ENCODE data around the gene FAM174B.

The FAM174B gene

DNA sequence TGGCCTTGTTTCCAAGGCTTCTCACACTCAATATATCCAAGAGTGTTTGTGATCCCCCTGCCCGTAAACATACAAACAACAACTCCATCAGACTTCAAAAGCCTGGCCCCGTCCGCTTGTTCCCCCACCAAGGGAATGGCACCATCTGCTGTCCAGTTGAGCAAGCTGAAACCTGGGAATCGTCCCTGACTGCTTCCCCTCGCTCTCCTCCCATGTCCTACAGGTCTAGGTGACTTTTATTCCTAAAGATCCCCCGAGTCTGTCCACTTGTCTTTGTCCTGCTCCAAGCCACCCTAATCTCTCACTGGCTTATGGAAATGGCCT lies 27.9 kb upstream of the FAM174B start:
- Histone ChIP-seq H3K9me3 (ENCODE audit: insufficient read depth, low read depth, low read length) (no peaks in the 10 kb centered on the region), H3K4me3 (ENCODE audit: low read length, poor library complexity, severe bottlenecking) (no peak overlapping the region), H3K9ac (ENCODE audit: low read depth, low read length, poor library complexity, severe bottlenecking) (no peak overlapping the region), H3K79me2 (ENCODE audit: insufficient read depth, low read length) (no peaks in the 10 kb centered on the region), H3K4me1 (ENCODE audit: insufficient read depth, low read length, poor library complexity, severe bottlenecking) (no peaks in the 10 kb centered on the region), H3K27me3 (ENCODE audit: insufficient read depth, low read length, poor library complexity, severe bottlenecking) (no peaks in the 10 kb centered on the region), H3F3A (ENCODE audit: low read depth) (no peaks in the 10 kb centered on the region), H2AFZ (ENCODE audit: low read length) (no peak overlapping the region), H3K4me2 (ENCODE audit: low read depth, low read length, poor library complexity, severe bottlenecking) (no peak overlapping the region), H3K36me3 (ENCODE audit: insufficient read depth, low read length) (no peaks in the 10 kb centered on the region), H4K20me1 (ENCODE audit: insufficient read depth, low read length, poor library complexity, severe bottlenecking) (no peaks in the 10 kb centered on the region), H3K9me2 (replicated peaks; ENCODE audit: low read depth, low read length) (no peaks in the 10 kb centered on the region)
- no peak for TF ChIP-seq EZH2phosphoT487 (IDR thresholded peaks at IDR 0.05; ENCODE audit: borderline replicate concordance)
- TF ChIP-seq, protein P1, sequence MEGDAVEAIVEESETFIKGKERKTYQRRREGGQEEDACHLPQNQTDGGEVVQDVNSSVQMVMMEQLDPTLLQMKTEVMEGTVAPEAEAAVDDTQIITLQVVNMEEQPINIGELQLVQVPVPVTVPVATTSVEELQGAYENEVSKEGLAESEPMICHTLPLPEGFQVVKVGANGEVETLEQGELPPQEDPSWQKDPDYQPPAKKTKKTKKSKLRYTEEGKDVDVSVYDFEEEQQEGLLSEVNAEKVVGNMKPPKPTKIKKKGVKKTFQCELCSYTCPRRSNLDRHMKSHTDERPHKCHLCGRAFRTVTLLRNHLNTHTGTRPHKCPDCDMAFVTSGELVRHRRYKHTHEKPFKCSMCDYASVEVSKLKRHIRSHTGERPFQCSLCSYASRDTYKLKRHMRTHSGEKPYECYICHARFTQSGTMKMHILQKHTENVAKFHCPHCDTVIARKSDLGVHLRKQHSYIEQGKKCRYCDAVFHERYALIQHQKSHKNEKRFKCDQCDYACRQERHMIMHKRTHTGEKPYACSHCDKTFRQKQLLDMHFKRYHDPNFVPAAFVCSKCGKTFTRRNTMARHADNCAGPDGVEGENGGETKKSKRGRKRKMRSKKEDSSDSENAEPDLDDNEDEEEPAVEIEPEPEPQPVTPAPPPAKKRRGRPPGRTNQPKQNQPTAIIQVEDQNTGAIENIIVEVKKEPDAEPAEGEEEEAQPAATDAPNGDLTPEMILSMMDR (conservative IDR thresholded peaks at IDR 0.05; ENCODE audit: low read length) = peak; percentile 29; the same call in 1 of the 2 replicates

GRCh38 chr15:92682741-92683510 lies 27.4 kb upstream of the FAM174B start:
- TF ChIP-seq, protein P1 (conservative IDR thresholded peaks at IDR 0.05; ENCODE audit: low read length) = no peak
- no peak for TF ChIP-seq EZH2phosphoT487 (IDR thresholded peaks at IDR 0.05; ENCODE audit: borderline replicate concordance)
- no peak overlapping the region for H3K9ac ChIP-seq (ENCODE audit: low read depth, low read length, poor library complexity, severe bottlenecking)
- no peaks in the 10 kb centered on the region for H3K9me2 ChIP-seq (replicated peaks; ENCODE audit: low read depth, low read length)
- no peak overlapping the region for H2AFZ ChIP-seq (ENCODE audit: low read length)
- H3K4me1 ChIP-seq (ENCODE audit: insufficient read depth, low read length, poor library complexity, severe bottlenecking) = no peaks in the 10 kb centered on the region
- no peak overlapping the region for H3K4me2 ChIP-seq (ENCODE audit: low read depth, low read length, poor library complexity, severe bottlenecking)
- no peaks in the 10 kb centered on the region for H3K79me2 ChIP-seq (ENCODE audit: insufficient read depth, low read length)
- no peaks in the 10 kb centered on the region for H4K20me1 ChIP-seq (ENCODE audit: insufficient read depth, low read length, poor library complexity, severe bottlenecking)
- no peak overlapping the region for H3K4me3 ChIP-seq (ENCODE audit: low read length, poor library complexity, severe bottlenecking)
- H3K36me3 ChIP-seq (ENCODE audit: insufficient read depth, low read length) = no peaks in the 10 kb centered on the region
- H3K9me3 ChIP-seq (ENCODE audit: insufficient read depth, low read depth, low read length) = no peaks in the 10 kb centered on the region
- no peaks in the 10 kb centered on the region for H3F3A ChIP-seq (ENCODE audit: low read depth)
- no peaks in the 10 kb centered on the region for H3K27me3 ChIP-seq (ENCODE audit: insufficient read depth, low read length, poor library complexity, severe bottlenecking)

- no peaks in the 10 kb centered on the region for H3K4me1 ChIP-seq (ENCODE audit: insufficient read depth, low read length, poor library complexity, severe bottlenecking)
- H3K4me2 ChIP-seq (ENCODE audit: low read depth, low read length, poor library complexity, severe bottlenecking) = no peak overlapping the region
- no peaks in the 10 kb centered on the region for H3K79me2 ChIP-seq (ENCODE audit: insufficient read depth, low read length)
- H3F3A ChIP-seq (ENCODE audit: low read depth) = no peaks in the 10 kb centered on the region
- no peaks in the 10 kb centered on the region for H3K9me3 ChIP-seq (ENCODE audit: insufficient read depth, low read depth, low read length)
- no peaks in the 10 kb centered on the region for H3K36me3 ChIP-seq (ENCODE audit: insufficient read depth, low read length)
- no peaks in the 10 kb centered on the region for H3K9me2 ChIP-seq (replicated peaks; ENCODE audit: low read depth, low read length)
- no peaks in the 10 kb centered on the region for H3K27me3 ChIP-seq (ENCODE audit: insufficient read depth, low read length, poor library complexity, severe bottlenecking)
- no peak overlapping the region for H2AFZ ChIP-seq (ENCODE audit: low read length)
- no peak overlapping the region for H3K4me3 ChIP-seq (ENCODE audit: low read length, poor library complexity, severe bottlenecking)
- no peaks in the 10 kb centered on the region for H4K20me1 ChIP-seq (ENCODE audit: insufficient read depth, low read length, poor library complexity, severe bottlenecking)
- TF ChIP-seq EZH2phosphoT487 (IDR thresholded peaks at IDR 0.05; ENCODE audit: borderline replicate concordance) = no peak
- TF ChIP-seq, protein P1 (conservative IDR thresholded peaks at IDR 0.05; ENCODE audit: low read length) = no peak
- no peak overlapping the region for H3K9ac ChIP-seq (ENCODE audit: low read depth, low read length, poor library complexity, severe bottlenecking)
Measured at GRCh38 chr15:92681141-92681631, 25.6 kb upstream of the FAM174B start.
